HepG2 (cell line): ENCODE measurements around the gene ACAN. TPM values are rescaled to one million over a fixed set of nuclear protein-coding genes. Genes with fewer than 3 reads are reported as not detected.

ENCODE experiments used
- ATAC-seq: fragments of 200-7000 bp; cut with Tn5 transposase; 3 replicates; pipeline ENCODE4 v1.9.1; 2020; ENCODE audit warnings: mild to moderate bottlenecking, moderate library complexity
- BruUV-seq: library from RNA; stranded (reverse); fragments of 400-500 nt; replicated peaks from 2 replicates; lab custom pipeline; 2021; lab: Mats Ljungman, UMichigan
- CTCF ChIA-PET: fragments of 300-600 bp; formaldehyde crosslinking; extraction: SDS; loops from one replicate; lab custom pipeline; 2021; ENCODE audit warnings: low total read pairs, inconsistent platforms, low intra/inter-chr PET ratio; lab: Yijun Ruan, JAX
- POLR2A ChIA-PET: fragments of 350-600 bp; sonication (Branson Sonifier 250); formaldehyde crosslinking; loops from one replicate; lab custom pipeline; 2020; ENCODE audit warnings: antibody characterized with exemption, inconsistent platforms; lab: Yijun Ruan, JAX
- DNase-seq: peaks from one replicate; pipeline ENCODE4 v3.0.0-alpha.2; 2015; ENCODE audit warnings: low spot score
- FAIRE-seq: peaks from 3 replicates; lab custom pipeline; 2011; peaks lifted over from hg19 to GRCh38; lab: Jason Lieb, UNC
- H2AFZ ChIP-seq: one replicate; pipeline ENCODE4 v1.6.1; 2011; ENCODE audit warnings: low read length, inconsistent platforms
- H3K27ac ChIP-seq: fragments of 300-600 bp; 3 replicates; pipeline ENCODE4 v1.8.0; 2011; ENCODE audit warnings: mixed run types, mild to moderate bottlenecking, mixed read lengths, low read length, inconsistent platforms; ENCODE audit not compliant: insufficient read depth; ENCODE audit errors: extremely low read length
- H3K27me3 ChIP-seq, 2 experiments: fragments of 200-600 bp in 1 of 2; 2 replicates in 1 of 2; 3 replicates in 1 of 2; pipeline versions ENCODE4 v1.6.0 to v1.8.0; 2011; ENCODE audit warnings: low read length in 2 of 2, mild to moderate bottlenecking in 2 of 2, moderate library complexity in 2 of 2, inconsistent platforms in 1 of 2; ENCODE audit not compliant: insufficient read depth in 2 of 2, control insufficient read depth in 1 of 2
- H3K36me3 ChIP-seq, 2 experiments: fragments of 200-600 bp in 1 of 2; replicated peaks in 1 of 2; 2 replicates in 1 of 2; 3 replicates in 1 of 2; pipeline versions ENCODE4 v1.5.1 to v1.8.0; 2011; ENCODE audit warnings: low read length in 2 of 2, inconsistent platforms in 1 of 2; ENCODE audit not compliant: insufficient read depth in 2 of 2, control insufficient read depth in 1 of 2
- H3K4me1 ChIP-seq: 2 replicates; pipeline ENCODE4 v1.5.1; 2012; ENCODE audit warnings: low read length, inconsistent platforms; ENCODE audit not compliant: insufficient read depth
- H3K4me2 ChIP-seq: 2 replicates; pipeline ENCODE4 v1.6.0; 2011; ENCODE audit warnings: low read depth, low read length, inconsistent platforms
- H3K4me3 ChIP-seq, 3 experiments: fragments of 200-600 bp in 1 of 3; sonication (generic), shearing (Covaris generic) in 1 of 3; replicated peaks in 1 of 3; 2 replicates each; pipeline ENCODE4 v1.5.1; 2011 to 2016; ENCODE audit warnings: low read length in 3 of 3, inconsistent platforms in 2 of 3, low read depth in 2 of 3, mild to moderate bottlenecking in 2 of 3, control low read depth in 1 of 3, mixed read lengths in 1 of 3; ENCODE audit not compliant: insufficient read depth in 1 of 3
- H3K79me2 ChIP-seq: one replicate; pipeline ENCODE4 v1.6.1; 2011; ENCODE audit warnings: low read length, inconsistent platforms; ENCODE audit not compliant: insufficient read depth
- H3K9ac ChIP-seq: 2 replicates; pipeline ENCODE4 v1.6.0; 2011; ENCODE audit warnings: mild to moderate bottlenecking, low read depth, low read length, inconsistent platforms; ENCODE audit not compliant: insufficient read depth
- H3K9me3 ChIP-seq: 2 replicates; pipeline ENCODE4 v1.5.1; 2012; ENCODE audit warnings: mild to moderate bottlenecking, low read length
- H4K20me1 ChIP-seq: 2 replicates; pipeline ENCODE4 v1.6.0; 2011; ENCODE audit warnings: inconsistent platforms, mild to moderate bottlenecking, low read length, moderate library complexity; ENCODE audit not compliant: insufficient read depth
- ATF4 ChIP-seq, 2 experiments: fragments of 450-650 bp in 1 of 2; sonication (generic) in 1 of 2; formaldehyde crosslinking; IDR thresholded peaks; 2 replicates each; pipeline versions ENCODE4 v1.5.0 to v1.8.0; 2020 to 2022; ENCODE audit warnings: mild to moderate bottlenecking in 1 of 2, missing genetic modification reagents in 1 of 2
- ATF7 ChIP-seq, 2 experiments: fragments of 450-650 bp in 1 of 2; sonication (generic) in 1 of 2; formaldehyde crosslinking in 1 of 2; IDR thresholded peaks; 2 replicates each; pipeline versions ENCODE4 v1.4.0 to v1.6.1; 2016 to 2020; ENCODE audit warnings: antibody characterized with exemption in 1 of 2, mild to moderate bottlenecking in 1 of 2, missing genetic modification reagents in 1 of 2
- BORCS8-MEF2B ChIP-seq: sonication (generic); formaldehyde crosslinking; IDR thresholded peaks from 2 replicates; pipeline ENCODE4 v1.8.0; 2022; ENCODE audit warnings: mild to moderate bottlenecking, missing genetic modification reagents
- ERF ChIP-seq: IDR thresholded peaks from 2 replicates; pipeline ENCODE4 v1.6.1; 2018; ENCODE audit warnings: missing biosample characterization, missing genetic modification reagents
- HDAC2 ChIP-seq: sonication (generic); formaldehyde crosslinking; IDR thresholded peaks from 2 replicates; pipeline ENCODE4 v1.4.0; 2020; ENCODE audit warnings: missing genetic modification reagents
- ISL2 ChIP-seq: sonication (generic); formaldehyde crosslinking; IDR thresholded peaks from 2 replicates; pipeline ENCODE4 v1.5.0; 2020; ENCODE audit warnings: missing genetic modification reagents
- NCOA2 ChIP-seq: sonication (generic); formaldehyde crosslinking; IDR thresholded peaks from 2 replicates; pipeline ENCODE4 v1.8.0; 2022; ENCODE audit warnings: inconsistent platforms
- NFE2 ChIP-seq: sonication (generic); formaldehyde crosslinking; IDR thresholded peaks from 2 replicates; pipeline ENCODE4 v1.4.0; 2020; ENCODE audit warnings: missing genetic modification reagents
- RXRB ChIP-seq: IDR thresholded peaks from 2 replicates; pipeline ENCODE4 v1.6.1; 2016; ENCODE audit warnings: borderline replicate concordance, missing genetic modification reagents, missing compliant biosample characterization
- SMAD9 ChIP-seq: sonication (generic); formaldehyde crosslinking; IDR thresholded peaks from 2 replicates; pipeline ENCODE4 v1.5.1; 2020; ENCODE audit warnings: mild to moderate bottlenecking, missing genetic modification reagents
- ZNF12 ChIP-seq: sonication (generic); formaldehyde crosslinking; IDR thresholded peaks from 2 replicates; pipeline ENCODE4 v1.5.0; 2020; ENCODE audit warnings: missing genetic modification reagents
- ZNF124 ChIP-seq: sonication (generic); formaldehyde crosslinking; IDR thresholded peaks from 2 replicates; pipeline ENCODE4 v1.4.0; 2020; ENCODE audit warnings: missing genetic modification reagents
- ZNF567 ChIP-seq: sonication (generic); formaldehyde crosslinking; IDR thresholded peaks from 2 replicates; pipeline ENCODE4 v1.8.1; 2023; ENCODE audit warnings: mild to moderate bottlenecking, missing genetic modification reagents, borderline replicate concordance
- ZNF768 ChIP-seq: sonication (generic); formaldehyde crosslinking; IDR thresholded peaks from 2 replicates; pipeline ENCODE4 v1.4.0; 2020; ENCODE audit warnings: missing genetic modification reagents
- ZSCAN9 ChIP-seq: IDR thresholded peaks from 2 replicates; pipeline ENCODE4 v1.6.1; 2016; ENCODE audit warnings: borderline replicate concordance
- WGBS: methylation state at CpG from one replicate; pipeline ENCODE4 v1.1.6; 2017; ENCODE audit warnings: low lambda C conversion rate; 5-methylcytosine and 5-hydroxymethylcytosine counted together
- in situ Hi-C: cut with HindIII; loops from 2 replicates; pipeline ENCODE4 v1.10.0; 2017; ENCODE audit warnings: low pct_unique_long_range_greater_than_20kb; ENCODE audit not compliant: extremely low pct_ligation_motif_present
- intact Hi-C: fragments of 100-400 bp; cut with micrococcal nuclease; formaldehyde crosslinking; loops from one replicate; pipeline ENCODE4 v1.10.0; 2022; ENCODE audit not compliant: unreplicated experiment
- polyA plus RNA-seq, 8 experiments: library from polyadenylated mRNA; depleted of rRNA in 3 of 8; stranded (reverse) in 7 of 8; unstranded in 1 of 8; fragments of >200 nt; fragmentation: Illumina TruSeq in 4 of 8; extraction: Trizol in 4 of 8; gene quantifications; 2 replicates each; pipeline versions ENCODE4 v1.2.1 to v1.2.3, GENCODE V29; 2011 to 2016; ENCODE audit warnings: low read depth in 4 of 8, missing spikeins in 1 of 8, mixed read lengths in 1 of 8; ENCODE audit not compliant: insufficient read depth in 1 of 8
- total RNA-seq, 5 experiments: library from RNA; depleted of rRNA; stranded (reverse); fragments of >200 nt; fragmentation: Illumina TruSeq; extraction: Trizol; gene quantifications; 2 replicates each; pipeline ENCODE4 v1.2.3, GENCODE V29; 2016; ENCODE audit warnings: low read depth in 1 of 5
- TF ChIP-seq, protein P1 (sequence below): sonication (generic); formaldehyde crosslinking; IDR thresholded peaks from 2 replicates; pipeline ENCODE4 v1.4.0; 2020; ENCODE audit warnings: missing genetic modification reagents
- TF ChIP-seq, protein P2 (sequence below): sonication (generic); formaldehyde crosslinking; IDR thresholded peaks from 2 replicates; pipeline ENCODE4 v1.5.0; 2020; ENCODE audit warnings: mild to moderate bottlenecking, missing genetic modification reagents, moderate library complexity
- TF ChIP-seq, protein P3 (sequence below): sonication (generic); formaldehyde crosslinking; IDR thresholded peaks from 2 replicates; pipeline ENCODE4 v1.8.0; 2022; ENCODE audit warnings: missing genetic modification reagents, mild to moderate bottlenecking, borderline replicate concordance

The ACAN gene
- total and polyA plus RNA-seq, 2 of the 13 experiments (the other 11 are each of a cell fraction or from before 2014, with no cell fraction given), result not detected

DNA sequence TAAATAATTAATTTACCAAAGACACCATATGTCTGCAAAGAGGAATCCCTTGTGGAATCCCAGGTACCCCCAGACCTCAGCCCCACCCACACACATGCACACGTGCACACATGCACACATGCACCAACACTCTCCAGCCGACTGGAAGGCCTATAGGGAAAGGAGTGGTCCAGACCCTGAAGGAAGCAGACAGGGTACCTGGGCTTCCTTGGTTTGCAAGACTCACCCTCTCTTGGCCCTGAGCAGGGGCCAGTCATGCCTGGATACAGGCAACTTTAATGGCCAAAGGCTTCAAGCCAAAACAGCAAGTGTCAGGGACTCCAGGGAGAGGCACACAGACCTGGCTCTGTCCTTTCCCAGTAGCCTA is 101.0 kb downstream of the ACAN start (continued):
- TF ChIP-seq ATF4 (CRISPR knock-in tag; IDR thresholded peaks at IDR 0.05), result no peak
- TF ChIP-seq HDAC2 (CRISPR knock-in tag), result no peak
- TF ChIP-seq, protein P1, sequence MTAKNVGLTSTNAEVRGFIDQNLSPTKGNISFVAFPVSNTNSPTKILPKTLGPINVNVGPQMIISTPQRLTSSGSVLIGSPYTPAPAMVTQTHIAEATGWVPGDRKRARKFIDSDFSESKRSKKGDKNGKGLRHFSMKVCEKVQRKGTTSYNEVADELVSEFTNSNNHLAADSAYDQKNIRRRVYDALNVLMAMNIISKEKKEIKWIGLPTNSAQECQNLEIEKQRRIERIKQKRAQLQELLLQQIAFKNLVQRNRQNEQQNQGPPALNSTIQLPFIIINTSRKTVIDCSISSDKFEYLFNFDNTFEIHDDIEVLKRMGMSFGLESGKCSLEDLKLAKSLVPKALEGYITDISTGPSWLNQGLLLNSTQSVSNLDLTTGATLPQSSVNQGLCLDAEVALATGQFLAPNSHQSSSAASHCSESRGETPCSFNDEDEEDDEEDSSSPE (CRISPR knock-in tag), result no peak
- TF ChIP-seq ZNF124, result no peak
- TF ChIP-seq NCOA2, result no peak
- no peak for TF ChIP-seq NFE2

DNA sequence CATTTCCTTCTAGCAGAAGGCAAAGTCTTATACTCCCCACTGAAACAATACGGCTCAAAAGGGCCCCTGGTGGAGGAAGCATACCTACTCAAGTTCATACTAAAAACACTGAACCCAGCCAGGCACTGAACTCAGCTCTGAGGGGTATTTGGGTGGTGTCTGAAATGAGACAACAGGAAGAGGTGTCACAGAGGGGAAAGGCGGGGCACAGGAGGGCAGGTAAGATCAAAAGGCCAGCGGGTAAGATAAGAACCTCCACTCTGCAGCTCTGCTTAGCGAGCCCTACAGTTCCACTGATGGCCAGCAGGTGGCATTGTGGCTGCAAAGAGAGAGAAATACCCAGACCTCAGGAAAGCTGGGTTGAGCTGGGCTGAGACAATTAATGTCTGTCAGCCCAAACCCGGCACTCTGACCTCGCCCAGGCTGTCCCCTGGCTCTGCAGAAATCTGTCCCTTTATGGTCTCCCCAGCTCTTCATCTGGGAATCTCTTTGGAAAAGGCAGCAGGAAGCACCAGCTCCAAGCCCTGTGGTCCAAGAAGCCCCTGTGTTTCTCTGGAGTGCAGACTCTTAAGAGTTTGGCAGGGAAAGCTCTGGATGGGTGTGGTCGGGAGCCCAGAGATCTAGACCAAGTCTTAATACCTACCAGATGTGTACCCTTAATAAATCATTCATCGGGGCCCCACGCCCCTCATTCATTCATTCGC is 101.5 kb downstream of the ACAN start:
- peak; percentile 79 for DNase-seq
- peaks cover 10% of the 10 kb centered on the region for H3K4me1 ChIP-seq
- no peak overlapping the region for H3K27ac ChIP-seq
- CTCF ChIA-PET, result interaction anchor here (1.1 to 2.2 kb wide), 5 partner anchors 8 to 273 kb away, joined by 4 to 25 read pairs (median 6); partner anchors contain the start of gene MFGE8
- WGBS, result 26% methylated on average over 10 of the region's 10 CpGs
- FAIRE-seq, result peak; percentile 93
- BruUV-seq, result no TSS peak
- H3K4me2 ChIP-seq, result peak overlapping the region; percentile 30
- H3K9ac ChIP-seq, result no peak overlapping the region
- no peaks in the 10 kb centered on the region for H3K79me2 ChIP-seq
- POLR2A ChIA-PET, result no interaction called here
- intact Hi-C loops (loop anchor here (1.0 kb wide), 2 partner anchors 100 to 113 kb away; no protein-coding TSS in a partner anchor), in situ Hi-C loops (loop anchor here (5.0 to 10.0 kb wide), 2 partner anchors 98 to 270 kb away; no protein-coding TSS in a partner anchor)
- no peaks in the 10 kb centered on the region for H3K27me3 ChIP-seq
- no peaks in the 10 kb centered on the region for H3K36me3 ChIP-seq
- H3K9me3 ChIP-seq, result no peaks in the 10 kb centered on the region
- H2AFZ ChIP-seq, result no peak overlapping the region
- H4K20me1 ChIP-seq, result 0 out of 2 replicates have a peak, but pooled peaks cover 3% of the 10 kb centered on the region
- H3K4me3 ChIP-seq, result no peak overlapping the region
- peak; percentile 93 for ATAC-seq
- TF ChIP-seq SMAD9 (CRISPR knock-in tag), result no peak
- 0 out of 2 replicates have a peak, but pooled peaks have one; percentile 22 for TF ChIP-seq ERF
- TF ChIP-seq, protein P2, sequence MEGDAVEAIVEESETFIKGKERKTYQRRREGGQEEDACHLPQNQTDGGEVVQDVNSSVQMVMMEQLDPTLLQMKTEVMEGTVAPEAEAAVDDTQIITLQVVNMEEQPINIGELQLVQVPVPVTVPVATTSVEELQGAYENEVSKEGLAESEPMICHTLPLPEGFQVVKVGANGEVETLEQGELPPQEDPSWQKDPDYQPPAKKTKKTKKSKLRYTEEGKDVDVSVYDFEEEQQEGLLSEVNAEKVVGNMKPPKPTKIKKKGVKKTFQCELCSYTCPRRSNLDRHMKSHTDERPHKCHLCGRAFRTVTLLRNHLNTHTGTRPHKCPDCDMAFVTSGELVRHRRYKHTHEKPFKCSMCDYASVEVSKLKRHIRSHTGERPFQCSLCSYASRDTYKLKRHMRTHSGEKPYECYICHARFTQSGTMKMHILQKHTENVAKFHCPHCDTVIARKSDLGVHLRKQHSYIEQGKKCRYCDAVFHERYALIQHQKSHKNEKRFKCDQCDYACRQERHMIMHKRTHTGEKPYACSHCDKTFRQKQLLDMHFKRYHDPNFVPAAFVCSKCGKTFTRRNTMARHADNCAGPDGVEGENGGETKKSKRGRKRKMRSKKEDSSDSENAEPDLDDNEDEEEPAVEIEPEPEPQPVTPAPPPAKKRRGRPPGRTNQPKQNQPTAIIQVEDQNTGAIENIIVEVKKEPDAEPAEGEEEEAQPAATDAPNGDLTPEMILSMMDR (CRISPR knock-in tag), result peak; percentile 95
- no peak for TF ChIP-seq ZNF768 (CRISPR knock-in tag)
- no peak; the same call in 1 of the 2 replicates for TF ChIP-seq ZNF12 (CRISPR knock-in tag)
- TF ChIP-seq ZSCAN9 (CRISPR knock-in tag), result 0 out of 2 replicates have a peak, but pooled peaks have one; percentile 21
- TF ChIP-seq ATF7 (IDR thresholded peaks at IDR 0.05), result no peak
- TF ChIP-seq ATF7 (CRISPR knock-in tag; IDR thresholded peaks at IDR 0.05), result no peak
- TF ChIP-seq, protein P3, sequence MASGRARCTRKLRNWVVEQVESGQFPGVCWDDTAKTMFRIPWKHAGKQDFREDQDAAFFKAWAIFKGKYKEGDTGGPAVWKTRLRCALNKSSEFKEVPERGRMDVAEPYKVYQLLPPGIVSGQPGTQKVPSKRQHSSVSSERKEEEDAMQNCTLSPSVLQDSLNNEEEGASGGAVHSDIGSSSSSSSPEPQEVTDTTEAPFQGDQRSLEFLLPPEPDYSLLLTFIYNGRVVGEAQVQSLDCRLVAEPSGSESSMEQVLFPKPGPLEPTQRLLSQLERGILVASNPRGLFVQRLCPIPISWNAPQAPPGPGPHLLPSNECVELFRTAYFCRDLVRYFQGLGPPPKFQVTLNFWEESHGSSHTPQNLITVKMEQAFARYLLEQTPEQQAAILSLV (CRISPR knock-in tag), result no peak
- TF ChIP-seq ISL2 (CRISPR knock-in tag), result no peak
- TF ChIP-seq ZNF567 (CRISPR knock-in tag), result 0 out of 2 replicates have a peak, but pooled peaks have one; percentile 39
- peak; percentile 16; the same call in 1 of the 2 replicates for TF ChIP-seq RXRB (CRISPR knock-in tag)
- TF ChIP-seq BORCS8-MEF2B, result 0 out of 2 replicates have a peak, but pooled peaks have one; percentile 34
